NCI-H187 treated with DMSO at 0.1 percent for 48 hours (cell line): Measurements from ENCODE around the gene KIF21A.

ENCODE experiments used
- DNase-seq: peaks from one replicate; lab custom pipeline; 2025; lab: John Stamatoyannopoulos, UW

KIF21A gene

DNA sequence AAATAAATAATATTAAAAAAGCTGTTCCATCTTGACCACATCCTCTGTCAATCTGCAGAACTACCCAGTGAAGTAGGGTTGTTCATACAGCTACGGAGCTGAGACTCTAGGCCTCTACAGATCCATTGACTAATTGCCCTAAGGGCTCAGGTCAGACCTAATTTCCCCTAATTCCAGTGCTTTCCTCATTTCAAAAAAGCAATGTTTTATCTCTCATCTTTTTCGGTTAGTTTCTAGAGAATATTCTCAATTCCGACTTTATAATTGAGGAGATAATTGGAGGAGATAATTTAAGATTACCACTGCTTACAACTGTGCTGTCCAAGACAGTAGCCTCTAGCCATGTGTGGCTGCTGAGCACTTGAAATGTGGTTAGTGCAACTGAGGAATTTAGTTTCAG, 167.1 kb downstream of the KIF21A start:
- no peak for DNase-seq

DNA sequence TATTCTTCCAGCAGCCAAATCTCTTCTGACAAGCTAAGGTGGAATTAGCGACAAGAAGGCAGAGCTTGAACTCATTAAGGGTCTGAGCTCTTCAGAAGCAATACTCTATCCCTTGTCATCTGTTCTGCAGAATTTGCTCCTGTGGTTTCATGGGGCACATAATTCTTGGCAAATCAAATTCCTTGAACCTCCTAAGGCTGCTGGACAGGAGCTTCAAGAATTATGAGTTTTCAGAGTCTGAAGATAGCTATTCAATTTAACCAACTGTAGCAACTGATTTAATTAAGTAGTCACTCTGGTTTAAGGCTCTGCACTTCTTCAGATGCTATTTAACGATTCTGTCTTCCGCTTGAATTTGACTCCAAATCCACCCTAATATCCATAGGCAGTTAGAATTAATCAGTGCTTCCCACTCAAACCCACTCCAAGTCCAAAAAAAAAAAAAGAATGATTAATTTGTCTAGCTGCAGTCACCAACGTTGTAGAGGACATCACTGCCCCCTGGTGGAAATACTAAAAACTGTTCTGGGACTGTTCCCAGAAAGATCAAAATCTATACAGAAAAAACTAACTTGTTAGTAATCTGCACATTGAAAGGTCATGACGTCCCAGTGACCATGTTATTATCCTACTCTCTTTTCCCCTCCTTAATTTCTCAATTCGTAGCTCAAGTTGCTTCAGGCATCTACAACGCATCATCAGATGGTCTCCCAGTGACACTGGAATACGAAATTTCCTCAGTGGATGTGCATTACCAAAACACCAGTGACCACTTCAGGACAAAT, 169.9 kb downstream of the KIF21A start:
- DNase-seq: no peak

DNA sequence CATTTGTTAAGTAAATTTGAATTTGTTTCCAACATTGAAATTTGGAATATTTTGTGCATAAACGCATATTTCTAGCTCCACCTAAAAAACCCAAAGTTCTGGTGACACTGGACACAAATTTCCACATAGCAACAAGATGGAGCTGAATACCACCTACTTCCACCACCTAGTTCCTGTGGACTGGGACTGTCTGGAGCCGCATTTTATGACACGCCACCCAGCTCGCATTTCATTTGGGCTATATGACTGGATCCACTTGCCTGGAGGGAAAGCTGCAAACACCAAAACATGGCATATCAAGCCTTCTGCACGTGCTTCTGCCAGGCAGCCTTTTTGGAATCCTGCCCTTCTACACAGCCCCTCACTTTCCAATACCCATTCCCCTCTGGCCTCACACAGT, 173.4 kb downstream of the KIF21A start:
- DNase-seq: no peak

DNA sequence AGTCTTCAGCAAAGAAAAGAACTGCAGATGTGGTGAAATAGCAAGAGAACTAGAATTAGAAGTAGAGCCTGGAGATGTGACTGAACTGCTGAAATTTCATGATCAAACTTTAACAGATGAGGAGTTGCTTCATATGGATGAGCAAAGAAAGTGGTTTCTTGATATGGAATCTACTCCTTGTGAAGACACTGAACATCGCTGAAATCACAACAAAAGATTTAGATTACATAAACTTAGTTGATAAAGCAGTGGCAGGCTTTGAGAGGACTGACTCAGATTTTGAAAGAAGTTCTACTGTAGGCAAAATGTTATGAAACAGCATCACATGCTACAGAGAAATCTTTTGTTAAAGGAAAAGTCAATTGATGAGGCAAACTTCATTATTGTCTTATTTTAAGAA, 175.0 kb downstream of the KIF21A start:
- DNase-seq: no peak

DNA sequence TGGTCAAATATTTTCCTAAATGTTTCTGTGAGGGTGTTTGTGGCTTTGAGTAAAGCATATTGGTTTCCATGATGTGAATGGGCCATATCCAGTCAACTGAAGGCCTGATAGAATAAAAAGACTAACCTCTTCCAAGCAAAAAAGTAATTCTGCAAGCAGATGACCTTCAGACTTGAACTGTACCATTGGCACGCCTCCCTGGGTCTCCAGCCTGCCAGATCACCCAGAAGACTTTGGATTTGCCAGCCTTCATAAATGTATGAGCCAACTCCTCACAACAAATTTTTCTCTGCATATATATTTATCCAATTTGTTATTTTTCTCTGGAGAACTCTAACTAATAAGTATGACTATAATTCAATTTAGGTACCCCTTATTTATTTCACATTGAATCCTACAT, 190.3 kb downstream of the KIF21A start:
- no peak for DNase-seq
